Astrocyte (in vitro differentiated cells and primary cell): Measurements from ENCODE around the gene DNAH14. TPM values are rescaled to one million over a fixed set of nuclear protein-coding genes. Genes with fewer than 3 reads are reported as not detected.

Source experiments
- DNase-seq: peaks from one replicate; pipeline ENCODE4 v3.0.0-alpha.2; 2010; ENCODE audit warnings: low read depth
- FAIRE-seq: peaks from 2 replicates; lab custom pipeline; 2011; peaks lifted over from hg19 to GRCh38; lab: Jason Lieb, UNC
- H2AFZ ChIP-seq: 2 replicates; pipeline ENCODE4 v1.6.0; 2012; ENCODE audit warnings: low read depth, low read length, inconsistent platforms
- H3K27ac ChIP-seq: 2 replicates; pipeline ENCODE4 v1.5.1; 2011; ENCODE audit warnings: low read depth, low read length, inconsistent platforms
- H3K27me3 ChIP-seq: 2 replicates; pipeline ENCODE4 v1.6.0; 2011; ENCODE audit warnings: low read length, inconsistent platforms; ENCODE audit not compliant: insufficient read depth
- H3K36me3 ChIP-seq: 2 replicates; pipeline ENCODE4 v1.5.1; 2011; ENCODE audit warnings: low read length, inconsistent platforms; ENCODE audit not compliant: insufficient read depth
- H3K4me1 ChIP-seq: 2 replicates; pipeline ENCODE4 v1.5.1; 2011; ENCODE audit warnings: low read length, inconsistent platforms; ENCODE audit not compliant: insufficient read depth
- H3K4me2 ChIP-seq: 2 replicates; pipeline ENCODE4 v1.6.0; 2012; ENCODE audit warnings: low read length, inconsistent platforms
- H3K4me3 ChIP-seq: 2 replicates; pipeline ENCODE4 v1.5.1; 2011; ENCODE audit warnings: low read depth, mild to moderate bottlenecking, low read length, inconsistent platforms; ENCODE audit not compliant: insufficient read depth
- H3K79me2 ChIP-seq: 2 replicates; pipeline ENCODE4 v1.6.0; 2012; ENCODE audit warnings: mild to moderate bottlenecking, low read length, inconsistent platforms; ENCODE audit not compliant: insufficient read depth
- H3K9ac ChIP-seq: 2 replicates; pipeline ENCODE4 v1.6.0; 2012; ENCODE audit warnings: mild to moderate bottlenecking, low read length, inconsistent platforms
- H3K9me3 ChIP-seq: 2 replicates; pipeline ENCODE4 v1.5.1; 2012; ENCODE audit warnings: low read depth, mild to moderate bottlenecking, low read length, inconsistent platforms; ENCODE audit not compliant: insufficient read depth
- H4K20me1 ChIP-seq: 2 replicates; pipeline ENCODE4 v1.6.0; 2012; ENCODE audit warnings: low read length, inconsistent platforms; ENCODE audit not compliant: insufficient read depth
- H3K27ac Mint-ChIP-seq: one replicate; pipeline ENCODE4 v1.8.0; 2021; ENCODE audit warnings: mild to moderate bottlenecking, mixed read lengths; ENCODE audit not compliant: unreplicated experiment
- H3K27me3 Mint-ChIP-seq: one replicate; pipeline ENCODE4 v1.8.0; 2021; ENCODE audit warnings: low read depth, mixed read lengths; ENCODE audit not compliant: unreplicated experiment
- H3K36me3 Mint-ChIP-seq: one replicate; pipeline ENCODE4 v1.8.0; 2021; ENCODE audit warnings: low read depth, mixed read lengths; ENCODE audit not compliant: unreplicated experiment
- H3K4me1 Mint-ChIP-seq: one replicate; pipeline ENCODE4 v1.8.0; 2021; ENCODE audit warnings: low read depth, mixed read lengths; ENCODE audit not compliant: unreplicated experiment
- H3K4me3 Mint-ChIP-seq: one replicate; pipeline ENCODE4 v1.8.0; 2021; ENCODE audit warnings: mild to moderate bottlenecking, moderate library complexity, mixed read lengths; ENCODE audit not compliant: unreplicated experiment
- H3K9me3 Mint-ChIP-seq: one replicate; pipeline ENCODE4 v1.8.0; 2021; ENCODE audit warnings: mild to moderate bottlenecking, mixed read lengths; ENCODE audit not compliant: unreplicated experiment
- EZH2 ChIP-seq: IDR thresholded peaks from 2 replicates; pipeline ENCODE4 v1.6.1; 2012; ENCODE audit warnings: mild to moderate bottlenecking, low read length, inconsistent platforms; ENCODE audit not compliant: insufficient read depth
- total RNA-seq: library from RNA; stranded (reverse); gene quantifications from 2 replicates; pipeline ENCODE4 v1.2.1, GENCODE V29; 2021
- TF ChIP-seq, protein P1 (sequence below): IDR thresholded peaks from 2 replicates; pipeline ENCODE4 v1.5.1; 2011; ENCODE audit warnings: low read depth, mild to moderate bottlenecking, inconsistent platforms, low read length, moderate library complexity; ENCODE audit not compliant: insufficient read depth

The DNAH14 gene
- total RNA-seq, 1 donor from 2014 or later, result 21.2 TPM

DNA sequence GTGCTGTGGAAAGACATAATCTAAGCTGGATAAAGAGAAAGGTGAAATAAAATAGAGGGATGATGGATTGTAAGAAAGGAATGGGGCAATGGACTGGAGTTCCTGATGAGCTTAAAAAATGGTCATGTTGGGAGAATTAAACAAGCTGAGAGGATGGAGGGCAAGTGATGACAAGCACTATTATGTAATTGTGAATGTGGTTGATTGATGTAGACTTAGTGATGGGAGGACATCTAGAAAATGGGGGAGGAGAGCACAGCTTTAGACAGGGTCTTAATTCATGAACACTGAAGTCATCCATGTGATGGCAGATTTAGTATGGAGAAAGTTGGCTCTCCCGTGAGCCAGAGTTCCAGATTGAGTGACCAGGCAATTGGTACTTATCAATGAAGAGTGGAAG is 29.0 kb downstream of the DNAH14 start:
- Histone ChIP-seq H3K9ac (no peak overlapping the region), H3K27me3 (no peaks in the 10 kb centered on the region), H3K4me3 (no peak overlapping the region), H3K36me3 (no peaks in the 10 kb centered on the region), H3K4me1 (no peaks in the 10 kb centered on the region), H4K20me1 (no peaks in the 10 kb centered on the region), H3K79me2 (no peaks in the 10 kb centered on the region), H3K27ac (no peak overlapping the region), H3K4me2 (no peak overlapping the region), H2AFZ (no peak overlapping the region), H3K9me3 (no peaks in the 10 kb centered on the region)
- DNase-seq (no peak), FAIRE-seq (no peak)
- H3K4me1 Mint-ChIP-seq, result no peaks in the 10 kb centered on the region
- H3K36me3 Mint-ChIP-seq, result peaks cover 10% of the 10 kb centered on the region
- H3K9me3 Mint-ChIP-seq, result no peaks in the 10 kb centered on the region
- H3K4me3 Mint-ChIP-seq, result no peak overlapping the region
- no peak for TF ChIP-seq EZH2
- TF ChIP-seq, protein P1, sequence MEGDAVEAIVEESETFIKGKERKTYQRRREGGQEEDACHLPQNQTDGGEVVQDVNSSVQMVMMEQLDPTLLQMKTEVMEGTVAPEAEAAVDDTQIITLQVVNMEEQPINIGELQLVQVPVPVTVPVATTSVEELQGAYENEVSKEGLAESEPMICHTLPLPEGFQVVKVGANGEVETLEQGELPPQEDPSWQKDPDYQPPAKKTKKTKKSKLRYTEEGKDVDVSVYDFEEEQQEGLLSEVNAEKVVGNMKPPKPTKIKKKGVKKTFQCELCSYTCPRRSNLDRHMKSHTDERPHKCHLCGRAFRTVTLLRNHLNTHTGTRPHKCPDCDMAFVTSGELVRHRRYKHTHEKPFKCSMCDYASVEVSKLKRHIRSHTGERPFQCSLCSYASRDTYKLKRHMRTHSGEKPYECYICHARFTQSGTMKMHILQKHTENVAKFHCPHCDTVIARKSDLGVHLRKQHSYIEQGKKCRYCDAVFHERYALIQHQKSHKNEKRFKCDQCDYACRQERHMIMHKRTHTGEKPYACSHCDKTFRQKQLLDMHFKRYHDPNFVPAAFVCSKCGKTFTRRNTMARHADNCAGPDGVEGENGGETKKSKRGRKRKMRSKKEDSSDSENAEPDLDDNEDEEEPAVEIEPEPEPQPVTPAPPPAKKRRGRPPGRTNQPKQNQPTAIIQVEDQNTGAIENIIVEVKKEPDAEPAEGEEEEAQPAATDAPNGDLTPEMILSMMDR, result no peak
- no peaks in the 10 kb centered on the region for H3K27me3 Mint-ChIP-seq
- no peak overlapping the region for H3K27ac Mint-ChIP-seq

DNA sequence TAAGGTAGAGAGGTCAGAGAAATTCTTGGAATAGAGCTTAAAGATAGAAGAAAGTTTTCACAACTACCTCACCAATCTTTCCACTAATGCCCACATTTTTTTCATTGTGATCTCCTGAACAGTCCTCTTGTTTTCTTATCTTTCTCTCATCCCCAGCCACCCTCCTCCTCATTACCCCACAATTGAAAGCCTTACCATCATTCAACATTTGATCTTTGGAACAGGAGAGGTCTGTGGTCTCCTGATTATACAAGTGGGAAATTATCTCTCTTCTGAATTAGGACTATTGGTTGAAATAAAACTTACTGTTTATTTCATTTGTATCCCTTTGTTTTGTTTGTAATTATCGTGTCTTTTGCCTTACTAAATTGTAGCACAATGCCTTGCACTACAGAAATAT is 29.6 kb downstream of the DNAH14 start:
- Mint-ChIP-seq H3K9me3 (no peaks in the 10 kb centered on the region), H3K27ac (no peak overlapping the region), H3K36me3 (peaks cover 10% of the 10 kb centered on the region), H3K4me1 (no peaks in the 10 kb centered on the region), H3K4me3 (no peak overlapping the region), H3K27me3 (no peaks in the 10 kb centered on the region)
- no peak overlapping the region for H2AFZ ChIP-seq
- FAIRE-seq, result no peak
- no peak overlapping the region for H3K4me2 ChIP-seq
- DNase-seq, result no peak
- TF ChIP-seq, protein P1, result no peak
- no peak for TF ChIP-seq EZH2
- H3K4me3 ChIP-seq, result no peak overlapping the region
- no peaks in the 10 kb centered on the region for H3K79me2 ChIP-seq
- H3K27ac ChIP-seq, result no peak overlapping the region
- H3K9me3 ChIP-seq, result no peaks in the 10 kb centered on the region
- no peaks in the 10 kb centered on the region for H3K36me3 ChIP-seq
- no peaks in the 10 kb centered on the region for H4K20me1 ChIP-seq
- no peaks in the 10 kb centered on the region for H3K4me1 ChIP-seq
- H3K9ac ChIP-seq, result no peak overlapping the region
- H3K27me3 ChIP-seq, result no peaks in the 10 kb centered on the region

DNA sequence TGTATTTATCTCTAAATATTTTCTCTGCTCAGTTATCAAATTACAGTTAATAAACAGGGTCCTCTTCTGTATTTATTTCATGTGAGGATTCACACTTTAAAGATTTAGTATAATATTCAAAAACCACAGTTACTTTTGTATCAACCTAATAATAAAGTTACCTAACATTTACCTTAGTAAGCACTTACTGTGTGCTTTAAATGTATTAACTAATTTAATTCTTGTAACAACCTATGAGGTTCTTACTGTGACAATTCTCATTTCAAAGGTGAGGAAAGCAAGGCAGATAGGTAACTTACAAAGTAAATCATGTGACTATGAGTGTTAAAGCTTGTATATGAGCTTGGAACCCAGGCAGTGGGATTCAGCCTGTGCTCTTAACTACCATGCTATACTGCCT is 30.2 kb downstream of the DNAH14 start:
- no peak overlapping the region for H3K9ac ChIP-seq
- Mint-ChIP-seq H3K9me3 (no peaks in the 10 kb centered on the region), H3K4me3 (no peak overlapping the region), H3K4me1 (no peaks in the 10 kb centered on the region), H3K27ac (no peak overlapping the region), H3K27me3 (no peaks in the 10 kb centered on the region), H3K36me3 (peaks cover 10% of the 10 kb centered on the region)
- no peaks in the 10 kb centered on the region for H3K4me1 ChIP-seq
- H3K79me2 ChIP-seq, result no peaks in the 10 kb centered on the region
- H3K9me3 ChIP-seq, result no peaks in the 10 kb centered on the region
- TF ChIP-seq EZH2, result no peak
- TF ChIP-seq, protein P1, result no peak
- no peaks in the 10 kb centered on the region for H4K20me1 ChIP-seq
- no peak overlapping the region for H2AFZ ChIP-seq
- no peak for FAIRE-seq
- H3K27me3 ChIP-seq, result no peaks in the 10 kb centered on the region
- no peak for DNase-seq
- H3K4me2 ChIP-seq, result no peak overlapping the region
- H3K27ac ChIP-seq, result no peak overlapping the region
- H3K4me3 ChIP-seq, result no peak overlapping the region
- H3K36me3 ChIP-seq, result no peaks in the 10 kb centered on the region
